Measurements from ENCODE around the gene HIBADH.
"Not testable (repeated sequence)": the region's sequence is repeated elsewhere in the genome, so short reads cannot be mapped to it uniquely, and the experiment has no call there.

HIBADH gene

GRCh38 chr7:27678617-27679260, 16.1 kb upstream of the HIBADH start:
- DNase-seq: no peak

GRCh38 chr7:27677912-27678612, 15.4 kb upstream of the HIBADH start:
- no peak for DNase-seq

GRCh38 chr7:27674126-27674525, 11.4 kb upstream of the HIBADH start:
- DNase-seq: not testable (repeated sequence)

- no peak for DNase-seq
Measured at GRCh38 chr7:27671675-27672074, 9.0 kb upstream of the HIBADH start.

- no peak for DNase-seq
Measured at GRCh38 chr7:27670676-27671075, 8.0 kb upstream of the HIBADH start.

- DNase-seq: no peak
Measured at GRCh38 chr7:27670177-27670576, 7.5 kb upstream of the HIBADH start.

GRCh38 chr7:27665531-27665930, 2.8 kb upstream of the HIBADH start:
- no peak for DNase-seq

GRCh38 chr7:27663989-27664331, 1.3 kb upstream of the HIBADH start:
- DNase-seq: no peak

GRCh38 chr7:27661811-27662489, 733 bp downstream of the HIBADH start:
- peak; percentile 10 for DNase-seq

GRCh38 chr7:27656724-27657123, 6.0 kb downstream of the HIBADH start:
- DNase-seq: no peak

GRCh38 chr7:27655184-27655583, 7.5 kb downstream of the HIBADH start:
- no peak for DNase-seq

- no peak for DNase-seq
Measured at GRCh38 chr7:27652518-27652917, 10.2 kb downstream of the HIBADH start.

- DNase-seq: no peak
Measured at GRCh38 chr7:27651702-27652101, 11.0 kb downstream of the HIBADH start.

- no peak for DNase-seq
Measured at GRCh38 chr7:27650283-27650682, 12.4 kb downstream of the HIBADH start.

GRCh38 chr7:27647489-27647888, 15.2 kb downstream of the HIBADH start:
- no peak for DNase-seq

- no peak for DNase-seq
Measured at GRCh38 chr7:27647046-27647445, 15.6 kb downstream of the HIBADH start.

GRCh38 chr7:27642271-27642670, 20.4 kb downstream of the HIBADH start:
- no peak for DNase-seq

- DNase-seq: no peak
Measured at GRCh38 chr7:27641581-27642230, 21.0 kb downstream of the HIBADH start.

- no peak for DNase-seq
Measured at GRCh38 chr7:27640884-27641574, 21.7 kb downstream of the HIBADH start.

- no peak for DNase-seq
Measured at GRCh38 chr7:27639851-27640250, 22.8 kb downstream of the HIBADH start.

- DNase-seq: not testable (repeated sequence)
Measured at GRCh38 chr7:27639048-27639447, 23.6 kb downstream of the HIBADH start.

- no peak for DNase-seq
Measured at GRCh38 chr7:27636326-27637006, 26.2 kb downstream of the HIBADH start.

- DNase-seq: no peak
Measured at GRCh38 chr7:27635728-27636127, 27.0 kb downstream of the HIBADH start.
